ENCODE measurements around the gene CAPN8.

DNA sequence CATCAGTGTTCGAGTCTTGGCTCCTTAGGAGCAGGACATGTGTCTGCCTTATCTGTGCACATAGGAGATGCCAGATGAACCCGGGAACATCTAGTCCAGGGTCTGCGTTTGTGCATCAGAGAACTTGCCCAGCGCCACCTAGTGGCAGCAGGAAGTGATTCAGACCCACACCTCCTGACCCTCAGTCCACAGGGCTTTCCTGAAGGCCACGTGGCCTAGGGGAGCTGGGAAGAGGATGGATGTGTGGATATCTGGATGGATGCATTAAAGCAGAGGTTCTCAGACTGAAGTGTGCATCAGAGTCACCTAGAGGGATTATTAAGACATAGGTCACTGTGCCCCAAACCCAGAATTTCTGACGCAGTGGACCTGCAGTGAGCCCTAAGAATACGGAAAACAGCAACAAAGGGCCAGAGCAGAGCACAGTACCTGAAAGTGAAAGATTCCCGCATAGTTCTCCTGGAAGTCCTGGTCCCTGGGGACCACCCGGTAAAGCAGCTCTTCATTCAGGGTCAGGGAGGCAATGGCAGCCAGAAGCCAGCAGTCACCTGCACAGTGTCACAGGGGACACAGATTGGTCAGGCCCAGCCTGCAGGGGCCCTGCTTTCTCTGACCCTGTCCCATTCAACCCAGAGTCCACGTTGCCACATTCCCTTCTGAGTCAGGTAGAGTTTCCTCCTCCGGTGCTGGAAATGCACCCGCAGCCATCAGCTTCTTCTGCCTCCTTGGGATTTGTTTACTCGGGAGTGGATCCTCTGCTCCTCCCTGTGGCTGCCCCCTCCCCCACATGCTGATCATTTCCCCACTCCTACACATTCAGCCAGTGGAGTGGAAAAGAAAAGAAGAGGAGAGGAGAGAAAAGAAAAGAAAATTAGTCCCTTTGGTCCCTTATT is 37.0 kb downstream of the CAPN8 start:
- no peak for TF ChIP-seq SIN3A (IDR thresholded peaks at IDR 0.05; ENCODE audit: borderline replicate concordance, insufficient read depth, low read length)
- no peak for TF ChIP-seq POLR2AphosphoS5 (IDR thresholded peaks at IDR 0.05; ENCODE audit: low read depth, low read length)
- TF ChIP-seq, protein P1, sequence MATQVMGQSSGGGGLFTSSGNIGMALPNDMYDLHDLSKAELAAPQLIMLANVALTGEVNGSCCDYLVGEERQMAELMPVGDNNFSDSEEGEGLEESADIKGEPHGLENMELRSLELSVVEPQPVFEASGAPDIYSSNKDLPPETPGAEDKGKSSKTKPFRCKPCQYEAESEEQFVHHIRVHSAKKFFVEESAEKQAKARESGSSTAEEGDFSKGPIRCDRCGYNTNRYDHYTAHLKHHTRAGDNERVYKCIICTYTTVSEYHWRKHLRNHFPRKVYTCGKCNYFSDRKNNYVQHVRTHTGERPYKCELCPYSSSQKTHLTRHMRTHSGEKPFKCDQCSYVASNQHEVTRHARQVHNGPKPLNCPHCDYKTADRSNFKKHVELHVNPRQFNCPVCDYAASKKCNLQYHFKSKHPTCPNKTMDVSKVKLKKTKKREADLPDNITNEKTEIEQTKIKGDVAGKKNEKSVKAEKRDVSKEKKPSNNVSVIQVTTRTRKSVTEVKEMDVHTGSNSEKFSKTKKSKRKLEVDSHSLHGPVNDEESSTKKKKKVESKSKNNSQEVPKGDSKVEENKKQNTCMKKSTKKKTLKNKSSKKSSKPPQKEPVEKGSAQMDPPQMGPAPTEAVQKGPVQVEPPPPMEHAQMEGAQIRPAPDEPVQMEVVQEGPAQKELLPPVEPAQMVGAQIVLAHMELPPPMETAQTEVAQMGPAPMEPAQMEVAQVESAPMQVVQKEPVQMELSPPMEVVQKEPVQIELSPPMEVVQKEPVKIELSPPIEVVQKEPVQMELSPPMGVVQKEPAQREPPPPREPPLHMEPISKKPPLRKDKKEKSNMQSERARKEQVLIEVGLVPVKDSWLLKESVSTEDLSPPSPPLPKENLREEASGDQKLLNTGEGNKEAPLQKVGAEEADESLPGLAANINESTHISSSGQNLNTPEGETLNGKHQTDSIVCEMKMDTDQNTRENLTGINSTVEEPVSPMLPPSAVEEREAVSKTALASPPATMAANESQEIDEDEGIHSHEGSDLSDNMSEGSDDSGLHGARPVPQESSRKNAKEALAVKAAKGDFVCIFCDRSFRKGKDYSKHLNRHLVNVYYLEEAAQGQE (IDR thresholded peaks at IDR 0.05; ENCODE audit: insufficient read depth in 1 of 2, low read depth in 2 of 2, low read length in 2 of 2): no peak
- TF ChIP-seq TAF1 (IDR thresholded peaks at IDR 0.05; ENCODE audit: borderline replicate concordance, insufficient read depth, low read length): no peak
- no peak for TF ChIP-seq FOXP2 (optimal IDR thresholded peaks at IDR 0.05; ENCODE audit: borderline replicate concordance, extremely low read depth, extremely low read length, insufficient read depth)

Data from PFSK-1 (cell line).